ENCODE measurements around the gene ANK2.
"Not testable (repeated sequence)": the region's sequence is repeated elsewhere in the genome, so short reads cannot be mapped to it uniquely, and the experiment has no call there.

Gene ANK2

GRCh38 chr4:113059449-113060182 is 10.2 kb downstream of the ANK2 start:
- H3K4me3 ChIP-seq (ENCODE audit: low read depth, low read length): no peak overlapping the region
- TF ChIP-seq MYC (IDR thresholded peaks at IDR 0.05; ENCODE audit: low read depth, low read length) (no peak), POLR2A (IDR thresholded peaks at IDR 0.05; ENCODE audit: extremely low read depth, insufficient read length) (no peak), MAX (IDR thresholded peaks at IDR 0.05; ENCODE audit: low read depth, low read length) (no peak), CTCF (IDR thresholded peaks at IDR 0.05; ENCODE audit: low read depth, low read length) (no peak)
- DNase-seq (ENCODE audit: low read depth): no peak

GRCh38 chr4:113060853-113061252 is 11.4 kb downstream of the ANK2 start:
- no peak for TF ChIP-seq CTCF (IDR thresholded peaks at IDR 0.05; ENCODE audit: low read depth, low read length)
- TF ChIP-seq MAX (IDR thresholded peaks at IDR 0.05; ENCODE audit: low read depth, low read length): no peak
- no peak for TF ChIP-seq POLR2A (IDR thresholded peaks at IDR 0.05; ENCODE audit: extremely low read depth, insufficient read length)
- TF ChIP-seq MYC (IDR thresholded peaks at IDR 0.05; ENCODE audit: low read depth, low read length): no peak
- DNase-seq (ENCODE audit: low read depth): no peak
- H3K4me3 ChIP-seq (ENCODE audit: low read depth, low read length): no peak overlapping the region

- no peak for TF ChIP-seq POLR2A (IDR thresholded peaks at IDR 0.05; ENCODE audit: extremely low read depth, insufficient read length)
- TF ChIP-seq CTCF (IDR thresholded peaks at IDR 0.05; ENCODE audit: low read depth, low read length): no peak
- no peak for TF ChIP-seq MYC (IDR thresholded peaks at IDR 0.05; ENCODE audit: low read depth, low read length)
- no peak for TF ChIP-seq MAX (IDR thresholded peaks at IDR 0.05; ENCODE audit: low read depth, low read length)
- no peak for DNase-seq (ENCODE audit: low read depth)
- no peak overlapping the region for H3K4me3 ChIP-seq (ENCODE audit: low read depth, low read length)
These were observed 14.8 kb downstream of the ANK2 start for GRCh38 chr4:113064244-113064643.

- TF ChIP-seq POLR2A (IDR thresholded peaks at IDR 0.05; ENCODE audit: extremely low read depth, insufficient read length): no peak
- TF ChIP-seq MAX (IDR thresholded peaks at IDR 0.05; ENCODE audit: low read depth, low read length): no peak
- no peak for TF ChIP-seq MYC (IDR thresholded peaks at IDR 0.05; ENCODE audit: low read depth, low read length)
- no peak for TF ChIP-seq CTCF (IDR thresholded peaks at IDR 0.05; ENCODE audit: low read depth, low read length)
- no peak overlapping the region for H3K4me3 ChIP-seq (ENCODE audit: low read depth, low read length)
- DNase-seq (ENCODE audit: low read depth): no peak
These were observed 16.2 kb downstream of the ANK2 start for GRCh38 chr4:113065629-113066028.

GRCh38 chr4:113068771-113069170 is 19.3 kb downstream of the ANK2 start:
- not testable (repeated sequence) for DNase-seq (ENCODE audit: low read depth); H3K4me3 ChIP-seq (ENCODE audit: low read depth, low read length)

GRCh38 chr4:113069212-113069892 is 19.9 kb downstream of the ANK2 start:
- TF ChIP-seq CTCF (IDR thresholded peaks at IDR 0.05; ENCODE audit: low read depth, low read length) (no peak), MYC (IDR thresholded peaks at IDR 0.05; ENCODE audit: low read depth, low read length) (no peak), POLR2A (IDR thresholded peaks at IDR 0.05; ENCODE audit: extremely low read depth, insufficient read length) (no peak), MAX (IDR thresholded peaks at IDR 0.05; ENCODE audit: low read depth, low read length) (no peak)
- peak; percentile 18 for DNase-seq (ENCODE audit: low read depth)
- no peak overlapping the region for H3K4me3 ChIP-seq (ENCODE audit: low read depth, low read length)
